ENCODE results near the gene CNOT11.

DNA sequence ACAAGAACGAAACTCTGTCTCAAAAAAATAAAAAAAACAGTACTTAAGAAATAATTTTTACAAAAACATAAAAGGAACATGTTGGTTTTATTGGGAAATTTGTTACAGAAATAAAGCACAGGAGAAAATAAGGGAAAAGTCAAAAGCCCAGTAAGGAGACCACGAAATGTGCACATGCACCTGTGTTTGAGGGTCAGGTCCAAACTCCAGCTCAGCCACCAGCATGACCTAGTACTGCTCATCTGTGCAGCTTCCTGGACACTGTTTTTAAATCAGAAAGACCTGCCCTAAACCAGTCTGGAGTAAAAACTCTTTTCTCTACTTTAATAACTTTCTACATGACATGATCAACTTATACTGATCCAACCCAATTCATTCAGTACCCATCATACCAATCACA lies 34.6 kb downstream of the CNOT11 start:
- TF ChIP-seq, protein P1, sequence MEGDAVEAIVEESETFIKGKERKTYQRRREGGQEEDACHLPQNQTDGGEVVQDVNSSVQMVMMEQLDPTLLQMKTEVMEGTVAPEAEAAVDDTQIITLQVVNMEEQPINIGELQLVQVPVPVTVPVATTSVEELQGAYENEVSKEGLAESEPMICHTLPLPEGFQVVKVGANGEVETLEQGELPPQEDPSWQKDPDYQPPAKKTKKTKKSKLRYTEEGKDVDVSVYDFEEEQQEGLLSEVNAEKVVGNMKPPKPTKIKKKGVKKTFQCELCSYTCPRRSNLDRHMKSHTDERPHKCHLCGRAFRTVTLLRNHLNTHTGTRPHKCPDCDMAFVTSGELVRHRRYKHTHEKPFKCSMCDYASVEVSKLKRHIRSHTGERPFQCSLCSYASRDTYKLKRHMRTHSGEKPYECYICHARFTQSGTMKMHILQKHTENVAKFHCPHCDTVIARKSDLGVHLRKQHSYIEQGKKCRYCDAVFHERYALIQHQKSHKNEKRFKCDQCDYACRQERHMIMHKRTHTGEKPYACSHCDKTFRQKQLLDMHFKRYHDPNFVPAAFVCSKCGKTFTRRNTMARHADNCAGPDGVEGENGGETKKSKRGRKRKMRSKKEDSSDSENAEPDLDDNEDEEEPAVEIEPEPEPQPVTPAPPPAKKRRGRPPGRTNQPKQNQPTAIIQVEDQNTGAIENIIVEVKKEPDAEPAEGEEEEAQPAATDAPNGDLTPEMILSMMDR (conservative IDR thresholded peaks at IDR 0.05): no peak
- no peak for TF ChIP-seq ZFX (IDR thresholded peaks at IDR 0.05)
